SK-N-SH treated with all-trans-retinoic acid at 6 μM for 48 hours (cell line): Measurements from ENCODE around the gene SIGLEC6.

Source experiments
- ATAC-seq: fragments of 200-7000 bp; cut with Tn5 transposase; 3 replicates; pipeline ENCODE4 v1.9.1; 2020; ENCODE audit warnings: mild to moderate bottlenecking, moderate library complexity
- BACH2 ChIP-seq: fragments of 250-450 bp; sonication (Bioruptor Pico); IDR thresholded peaks from 2 replicates; pipeline ENCODE4 v1.9.0; 2021; ENCODE audit warnings: mild to moderate bottlenecking, borderline replicate concordance
- CSDC2 ChIP-seq: fragments of 250-450 bp; sonication (Bioruptor Pico); IDR thresholded peaks from 2 replicates; pipeline ENCODE4 v1.5.0; 2020; ENCODE audit warnings: mild to moderate bottlenecking, moderate library complexity
- ESRRG ChIP-seq: fragments of 250-450 bp; sonication (Bioruptor Pico); IDR thresholded peaks from 2 replicates; pipeline ENCODE4 v1.6.1; 2021; ENCODE audit warnings: mild to moderate bottlenecking
- GLIS3 ChIP-seq: fragments of 250-450 bp; sonication (Bioruptor Pico); IDR thresholded peaks from 2 replicates; pipeline ENCODE4 v1.5.0; 2020; ENCODE audit warnings: mild to moderate bottlenecking, moderate library complexity
- ISL1 ChIP-seq: fragments of 250-450 bp; sonication (Bioruptor Pico); IDR thresholded peaks from 2 replicates; pipeline ENCODE4 v2.1.2; 2022; ENCODE audit warnings: mild to moderate bottlenecking, moderate library complexity
- OSR1 ChIP-seq: fragments of 250-450 bp; sonication (Bioruptor Pico); IDR thresholded peaks from 2 replicates; pipeline ENCODE4 v1.8.0; 2022; ENCODE audit warnings: moderate library complexity, mild to moderate bottlenecking, inconsistent platforms
- PPARA ChIP-seq: fragments of 250-450 bp; sonication (Bioruptor Pico); IDR thresholded peaks from 2 replicates; pipeline ENCODE4 v1.5.0; 2020; ENCODE audit warnings: mild to moderate bottlenecking, borderline replicate concordance
- RARB ChIP-seq: fragments of 250-450 bp; sonication (Bioruptor Pico); IDR thresholded peaks from 2 replicates; pipeline ENCODE4 v1.8.0; 2021; ENCODE audit warnings: mild to moderate bottlenecking, moderate library complexity
- SNAI2 ChIP-seq: fragments of 250-450 bp; sonication (Bioruptor Pico); IDR thresholded peaks from 2 replicates; pipeline ENCODE4 v1.5.0; 2020; ENCODE audit warnings: mild to moderate bottlenecking, moderate library complexity
- TCF4 ChIP-seq: fragments of 250-450 bp; sonication (Bioruptor Pico); IDR thresholded peaks from 2 replicates; pipeline ENCODE4 v1.8.0; 2021; ENCODE audit warnings: mild to moderate bottlenecking, moderate library complexity, borderline replicate concordance
- TOX ChIP-seq: fragments of 250-450 bp; sonication (Bioruptor Pico); IDR thresholded peaks from 2 replicates; pipeline ENCODE4 v1.8.0; 2021; ENCODE audit warnings: mild to moderate bottlenecking, moderate library complexity, borderline replicate concordance
- ZC3H10 ChIP-seq: fragments of 250-450 bp; sonication (Bioruptor Pico); IDR thresholded peaks from 2 replicates; pipeline ENCODE4 v1.5.1; 2021; ENCODE audit warnings: mild to moderate bottlenecking, moderate library complexity
- ZFP3 ChIP-seq: fragments of 250-450 bp; sonication (Bioruptor Pico); IDR thresholded peaks from 2 replicates; pipeline ENCODE4 v1.5.0; 2020; ENCODE audit warnings: mild to moderate bottlenecking, moderate library complexity
- ZFP30 ChIP-seq: fragments of 450-650 bp; formaldehyde crosslinking; IDR thresholded peaks from 2 replicates; pipeline ENCODE4 v1.5.0; 2022; ENCODE audit warnings: mild to moderate bottlenecking, moderate library complexity
- ZNF565 ChIP-seq: fragments of 450-650 bp; formaldehyde crosslinking; conservative IDR thresholded peaks from 2 replicates; pipeline ENCODE4 v1.5.0; 2020; ENCODE audit warnings: low read depth, mild to moderate bottlenecking, moderate library complexity
- ZNF8 ChIP-seq: fragments of 450-650 bp; formaldehyde crosslinking; IDR thresholded peaks from 2 replicates; pipeline ENCODE4 v1.5.0; 2020; ENCODE audit warnings: mild to moderate bottlenecking, moderate library complexity
- TF ChIP-seq, protein P1 (sequence below): fragments of 250-450 bp; sonication (Bioruptor Pico); IDR thresholded peaks from 2 replicates; pipeline ENCODE4 v1.5.1; 2020; ENCODE audit warnings: low read depth, mild to moderate bottlenecking, moderate library complexity
- TF ChIP-seq, protein P2 (sequence below): fragments of 250-450 bp; sonication (Bioruptor Pico); IDR thresholded peaks from 2 replicates; pipeline ENCODE4 v1.5.1; 2021; ENCODE audit warnings: mild to moderate bottlenecking, moderate library complexity
- TF ChIP-seq, protein P3 (sequence below): fragments of 250-450 bp; sonication (Bioruptor Pico); IDR thresholded peaks from 2 replicates; pipeline ENCODE4 v1.8.0; 2020; ENCODE audit warnings: mild to moderate bottlenecking, moderate library complexity, borderline replicate concordance

The SIGLEC6 gene

DNA sequence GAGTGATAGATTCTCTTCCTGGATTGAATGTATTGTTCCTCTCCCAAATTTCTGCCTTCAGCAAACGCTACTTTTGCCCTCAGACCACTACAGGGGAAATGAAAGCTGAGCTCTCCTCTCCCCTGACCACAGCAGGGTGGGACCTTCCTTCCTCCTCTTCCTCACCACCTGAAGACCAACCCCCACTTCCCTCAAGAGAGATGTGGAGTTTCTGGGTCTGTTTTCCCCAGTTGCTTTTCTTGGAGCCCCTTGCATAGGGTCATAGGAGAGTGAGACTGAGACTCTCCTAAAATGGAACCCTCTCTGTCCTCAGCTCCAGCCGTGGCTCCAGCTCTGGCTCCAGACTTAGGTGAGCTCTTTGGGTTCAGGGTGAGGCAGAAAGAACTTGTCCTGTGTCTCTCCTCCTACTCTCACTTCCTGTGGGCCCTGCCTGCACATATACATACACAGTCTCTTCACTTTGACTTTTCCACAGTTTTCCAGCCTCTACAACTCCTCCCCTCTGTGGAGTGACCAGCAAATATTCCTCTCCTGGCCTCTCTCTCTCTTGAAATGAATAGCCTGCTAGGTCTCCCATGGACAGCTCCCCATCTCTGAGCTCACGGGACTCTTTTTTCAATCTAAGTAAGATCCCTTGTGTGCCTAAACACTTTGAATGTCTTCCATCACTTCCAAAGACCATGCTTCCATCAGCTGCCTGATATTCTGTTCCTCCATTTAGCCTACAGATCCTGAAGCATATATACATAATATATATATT lies 20.4 kb upstream of the SIGLEC6 start:
- TF ChIP-seq GLIS3 (CRISPR knock-in tag) (no peak), CSDC2 (no peak), TCF4 (CRISPR knock-in tag) (no peak), ISL1 (no peak), TOX (no peak), BACH2 (CRISPR knock-in tag) (no peak)
- TF ChIP-seq, protein P1, sequence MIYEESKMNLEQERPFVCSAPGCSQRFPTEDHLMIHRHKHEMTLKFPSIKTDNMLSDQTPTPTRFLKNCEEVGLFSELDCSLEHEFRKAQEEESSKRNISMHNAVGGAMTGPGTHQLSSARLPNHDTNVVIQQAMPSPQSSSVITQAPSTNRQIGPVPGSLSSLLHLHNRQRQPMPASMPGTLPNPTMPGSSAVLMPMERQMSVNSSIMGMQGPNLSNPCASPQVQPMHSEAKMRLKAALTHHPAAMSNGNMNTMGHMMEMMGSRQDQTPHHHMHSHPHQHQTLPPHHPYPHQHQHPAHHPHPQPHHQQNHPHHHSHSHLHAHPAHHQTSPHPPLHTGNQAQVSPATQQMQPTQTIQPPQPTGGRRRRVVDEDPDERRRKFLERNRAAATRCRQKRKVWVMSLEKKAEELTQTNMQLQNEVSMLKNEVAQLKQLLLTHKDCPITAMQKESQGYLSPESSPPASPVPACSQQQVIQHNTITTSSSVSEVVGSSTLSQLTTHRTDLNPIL (CRISPR knock-in tag), result no peak
- TF ChIP-seq, all 23 proteins: peak for 0
- ATAC-seq, result no peak

DNA sequence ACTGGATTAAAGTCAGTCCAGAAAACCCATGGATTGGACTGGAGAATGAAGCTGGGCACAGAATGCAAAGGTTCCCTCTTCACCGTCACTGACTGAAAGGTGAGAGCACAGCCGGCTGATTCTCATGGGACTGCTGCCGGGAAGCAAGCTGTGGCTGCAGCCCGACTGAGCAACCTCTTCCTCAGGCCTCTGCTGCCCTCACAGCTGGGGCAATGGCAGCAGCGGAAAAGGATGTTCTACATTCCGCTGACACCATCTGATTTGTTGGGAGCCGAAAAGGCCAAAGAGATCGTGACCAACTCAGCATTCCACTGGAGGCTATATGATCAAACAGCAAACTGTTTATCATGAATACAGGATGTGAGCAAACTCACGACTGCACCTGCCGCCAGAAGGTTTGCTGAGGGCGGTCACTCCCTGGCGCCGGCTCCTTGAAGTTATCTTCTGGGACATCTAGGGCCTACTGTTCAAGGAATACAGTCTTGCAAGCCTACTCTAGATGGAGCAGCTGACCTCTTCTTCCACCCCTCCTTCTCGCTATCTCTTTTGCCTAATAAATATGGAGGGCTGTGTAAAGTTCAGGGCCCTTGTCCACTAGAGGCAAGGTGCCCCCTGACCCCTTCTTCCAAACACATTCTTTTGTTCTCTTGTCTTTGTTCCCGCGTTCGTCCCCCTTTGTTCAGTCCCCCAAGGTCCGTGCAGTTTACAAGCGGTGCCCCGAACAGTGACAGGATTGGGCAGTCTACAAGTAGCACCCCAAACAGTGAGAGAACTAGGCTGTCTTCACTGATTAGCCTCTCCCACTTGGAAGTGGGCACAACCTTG lies 19.6 kb upstream of the SIGLEC6 start:
- TF ChIP-seq CSDC2 (no peak), OSR1 (CRISPR knock-in tag) (no peak), ESRRG (no peak), SNAI2 (CRISPR knock-in tag) (no peak)
- TF ChIP-seq, all 23 proteins: peak for 0

DNA sequence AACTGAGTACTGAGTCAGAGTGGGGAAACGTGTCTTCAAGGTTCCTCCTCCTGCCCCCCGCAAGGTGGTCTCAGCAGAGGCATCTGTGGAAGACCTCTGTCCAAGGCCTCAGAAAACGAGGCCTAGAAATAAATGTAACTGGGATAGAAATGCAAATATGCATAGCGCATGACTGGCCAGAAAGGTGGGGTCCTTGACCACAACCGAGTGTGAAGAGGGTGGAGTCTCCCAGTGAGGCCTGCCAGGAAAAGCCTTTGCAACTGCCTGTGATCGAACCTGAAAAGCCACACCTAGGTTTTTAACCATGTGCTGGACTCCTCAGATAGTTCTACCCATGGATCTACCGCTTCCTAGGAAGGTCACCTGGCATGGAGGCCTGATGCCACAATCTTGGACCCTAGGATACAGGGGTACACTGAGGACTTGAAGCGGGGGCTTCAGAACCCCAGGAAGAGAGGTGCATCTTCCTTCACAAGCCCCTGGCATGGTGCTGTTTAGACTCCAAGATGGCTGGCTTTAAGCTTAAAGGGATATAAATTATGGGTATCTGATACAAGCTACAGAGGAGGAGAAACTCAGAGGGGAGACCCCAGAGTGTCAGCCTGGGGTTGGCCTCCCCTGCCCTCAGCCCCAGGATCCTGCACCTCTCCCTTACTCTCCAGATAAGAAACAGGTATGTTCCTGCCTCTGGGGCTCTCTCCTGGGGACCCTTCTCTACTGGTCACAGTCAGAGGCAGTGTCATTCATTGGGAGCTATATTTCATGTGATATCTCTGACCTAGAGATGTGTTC lies 18.3 kb upstream of the SIGLEC6 start:
- no peak for ATAC-seq
- TF ChIP-seq OSR1 (CRISPR knock-in tag), result no peak
- no peak for TF ChIP-seq GLIS3 (CRISPR knock-in tag)
- TF ChIP-seq ZC3H10 (CRISPR knock-in tag), result no peak
- TF ChIP-seq, protein P2, sequence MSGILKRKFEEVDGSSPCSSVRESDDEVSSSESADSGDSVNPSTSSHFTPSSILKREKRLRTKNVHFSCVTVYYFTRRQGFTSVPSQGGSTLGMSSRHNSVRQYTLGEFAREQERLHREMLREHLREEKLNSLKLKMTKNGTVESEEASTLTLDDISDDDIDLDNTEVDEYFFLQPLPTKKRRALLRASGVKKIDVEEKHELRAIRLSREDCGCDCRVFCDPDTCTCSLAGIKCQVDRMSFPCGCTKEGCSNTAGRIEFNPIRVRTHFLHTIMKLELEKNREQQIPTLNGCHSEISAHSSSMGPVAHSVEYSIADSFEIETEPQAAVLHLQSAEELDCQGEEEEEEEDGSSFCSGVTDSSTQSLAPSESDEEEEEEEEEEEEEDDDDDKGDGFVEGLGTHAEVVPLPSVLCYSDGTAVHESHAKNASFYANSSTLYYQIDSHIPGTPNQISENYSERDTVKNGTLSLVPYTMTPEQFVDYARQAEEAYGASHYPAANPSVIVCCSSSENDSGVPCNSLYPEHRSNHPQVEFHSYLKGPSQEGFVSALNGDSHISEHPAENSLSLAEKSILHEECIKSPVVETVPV (CRISPR knock-in tag), result no peak
- TF ChIP-seq PPARA, result no peak
- TF ChIP-seq BACH2 (CRISPR knock-in tag), result no peak
- TF ChIP-seq TCF4 (CRISPR knock-in tag), result no peak
- TF ChIP-seq ZNF565 (CRISPR knock-in tag), result no peak
- TF ChIP-seq ZFP3 (CRISPR knock-in tag), result no peak
- TF ChIP-seq ZNF8 (CRISPR knock-in tag), result no peak

More for the DNA sequence above, 19.6 kb upstream of the SIGLEC6 start:
- no peak for ATAC-seq

DNA sequence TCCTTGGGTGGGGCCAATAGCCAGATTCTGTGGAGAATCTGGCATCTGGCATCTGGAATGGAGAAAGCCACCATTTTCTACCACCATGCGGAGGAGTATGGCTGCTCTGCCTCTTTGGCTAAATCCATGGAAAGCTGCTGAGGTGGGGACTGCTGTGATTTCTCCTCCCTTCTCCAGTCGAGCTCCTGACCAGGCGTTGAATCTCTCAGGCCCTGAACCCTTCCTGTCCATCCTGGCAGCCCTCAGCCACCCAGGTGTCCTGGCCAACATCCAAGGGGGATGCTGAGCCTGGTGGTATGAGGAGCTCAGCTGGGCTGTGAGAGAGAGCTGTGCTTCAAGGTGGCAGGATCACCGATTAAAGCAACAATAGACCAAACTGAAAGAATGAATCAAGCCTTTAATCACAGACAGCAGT lies 17.4 kb upstream of the SIGLEC6 start:
- TF ChIP-seq, protein P2 (CRISPR knock-in tag), result no peak
- TF ChIP-seq ESRRG, result no peak
- TF ChIP-seq, all 23 proteins: peak for 0
- no peak for ATAC-seq

DNA sequence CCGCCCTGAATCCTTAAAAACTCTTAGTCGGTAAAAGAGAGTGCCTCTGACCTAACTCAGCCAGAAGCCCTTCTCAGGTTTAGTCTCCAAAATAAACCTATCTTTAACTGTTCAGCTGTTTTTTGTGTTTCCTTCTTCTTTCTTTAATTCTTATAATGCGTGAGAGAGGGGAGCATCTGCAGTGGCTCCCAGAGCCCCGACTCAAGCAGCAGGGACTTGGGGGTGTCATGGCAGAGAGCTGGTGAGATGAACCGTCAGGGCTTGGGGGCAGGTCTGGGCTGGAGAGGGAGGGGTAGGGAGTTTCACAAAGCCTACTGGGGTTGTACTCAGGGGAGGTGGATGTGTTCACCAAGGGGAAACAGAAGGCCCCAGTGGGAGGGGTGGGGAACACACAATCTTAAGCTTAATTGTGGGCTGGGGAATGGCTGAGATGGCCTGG lies 16.8 kb upstream of the SIGLEC6 start:
- ATAC-seq, result no peak
- TF ChIP-seq SNAI2 (CRISPR knock-in tag), result no peak
- no peak for TF ChIP-seq GLIS3 (CRISPR knock-in tag)
- no peak for TF ChIP-seq ZFP3 (CRISPR knock-in tag)
- TF ChIP-seq, protein P3, sequence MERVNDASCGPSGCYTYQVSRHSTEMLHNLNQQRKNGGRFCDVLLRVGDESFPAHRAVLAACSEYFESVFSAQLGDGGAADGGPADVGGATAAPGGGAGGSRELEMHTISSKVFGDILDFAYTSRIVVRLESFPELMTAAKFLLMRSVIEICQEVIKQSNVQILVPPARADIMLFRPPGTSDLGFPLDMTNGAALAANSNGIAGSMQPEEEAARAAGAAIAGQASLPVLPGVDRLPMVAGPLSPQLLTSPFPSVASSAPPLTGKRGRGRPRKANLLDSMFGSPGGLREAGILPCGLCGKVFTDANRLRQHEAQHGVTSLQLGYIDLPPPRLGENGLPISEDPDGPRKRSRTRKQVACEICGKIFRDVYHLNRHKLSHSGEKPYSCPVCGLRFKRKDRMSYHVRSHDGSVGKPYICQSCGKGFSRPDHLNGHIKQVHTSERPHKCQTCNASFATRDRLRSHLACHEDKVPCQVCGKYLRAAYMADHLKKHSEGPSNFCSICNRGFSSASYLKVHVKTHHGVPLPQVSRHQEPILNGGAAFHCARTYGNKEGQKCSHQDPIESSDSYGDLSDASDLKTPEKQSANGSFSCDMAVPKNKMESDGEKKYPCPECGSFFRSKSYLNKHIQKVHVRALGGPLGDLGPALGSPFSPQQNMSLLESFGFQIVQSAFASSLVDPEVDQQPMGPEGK (CRISPR knock-in tag), result no peak
- TF ChIP-seq ZNF565 (CRISPR knock-in tag), result no peak
- no peak for TF ChIP-seq ISL1
- TF ChIP-seq ZFP30 (CRISPR knock-in tag), result no peak
- TF ChIP-seq RARB (CRISPR knock-in tag), result no peak
- no peak for TF ChIP-seq TCF4 (CRISPR knock-in tag)
- TF ChIP-seq BACH2 (CRISPR knock-in tag), result no peak
- TF ChIP-seq PPARA, result no peak
